ENCODE results near the gene RESP18.

The RESP18 gene

DNA sequence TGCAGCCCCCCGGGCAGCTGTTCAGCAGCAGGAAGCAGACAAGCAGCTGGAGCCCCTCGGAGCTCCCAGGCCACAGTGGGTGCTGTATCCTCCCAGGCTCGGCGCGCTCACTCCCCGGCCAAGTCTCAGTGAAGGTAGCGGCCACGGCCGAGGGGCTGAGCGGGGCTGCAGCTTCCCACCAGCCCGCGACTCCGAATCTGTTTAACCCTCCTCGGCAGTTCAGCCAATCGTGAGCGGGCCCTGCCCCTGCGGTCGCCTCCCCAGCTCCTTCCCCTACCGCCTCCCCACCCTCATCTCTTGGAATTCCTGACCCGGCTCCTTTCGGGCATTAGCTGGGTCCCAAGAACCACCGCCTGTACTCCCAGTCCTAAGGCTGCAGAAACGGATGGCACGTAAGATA lies at the start of gene RESP18:
Gene RESP18, minus strand, starts transcription at position 203 of the 400 bp plus-strand sequence.
- DNase-seq: no peak

GRCh38 chr2:219381448-219381847 lies 48.9 kb upstream of the RESP18 start:
- DNase-seq: no peak

DNA sequence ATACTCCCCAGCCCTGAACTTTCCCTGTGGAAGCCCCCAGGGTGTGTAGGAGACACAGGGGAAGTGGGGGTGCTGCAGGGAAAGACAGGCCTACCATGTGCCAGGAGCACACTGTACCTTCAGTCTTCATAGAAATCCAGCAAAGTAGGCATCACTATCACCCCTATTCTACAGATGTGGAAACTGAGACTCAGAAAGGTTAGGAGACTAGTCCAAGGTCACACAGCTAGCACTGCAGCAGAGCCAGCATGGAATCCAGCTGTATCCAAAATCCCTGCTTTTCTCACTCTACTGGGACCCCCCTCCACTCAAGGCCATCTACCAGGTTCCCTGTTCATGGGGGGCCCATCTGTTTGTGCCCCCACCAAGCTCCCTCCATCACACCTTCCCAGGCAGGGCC lies 48.4 kb upstream of the RESP18 start:
- DNase-seq: no peak

DNA sequence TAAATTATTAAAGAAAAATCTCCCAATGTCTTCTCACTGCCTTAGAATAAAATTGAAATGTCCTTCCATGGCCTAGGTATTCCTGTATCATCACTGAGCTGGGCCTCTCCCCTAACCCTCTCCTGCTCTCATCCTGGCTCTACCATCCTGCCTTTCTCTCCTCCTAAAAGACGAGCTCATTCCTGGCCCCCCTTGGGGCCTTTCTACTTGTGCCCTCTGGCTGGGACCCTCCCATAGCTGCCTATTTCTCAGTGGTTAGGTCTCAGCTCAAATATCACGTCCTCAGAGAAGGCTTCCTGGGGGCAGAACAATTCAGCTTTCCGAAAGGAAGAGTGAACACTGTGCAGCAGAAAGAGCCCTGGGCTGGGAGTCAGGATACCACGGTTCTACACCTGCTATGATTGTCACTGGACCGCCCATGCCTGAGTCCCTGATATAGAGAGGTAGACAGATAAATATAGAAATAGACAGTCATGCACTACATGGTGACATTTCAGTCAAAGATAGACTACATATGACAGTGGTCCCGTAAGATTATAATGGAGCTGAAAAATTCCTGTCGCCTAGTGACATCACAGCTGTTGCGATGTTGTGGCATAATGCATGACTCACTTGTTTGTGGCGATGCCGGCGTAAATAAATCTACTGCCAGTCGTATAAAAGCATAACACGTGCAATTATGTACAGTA lies 45.8 kb upstream of the RESP18 start:
- DNase-seq: no peak

DNA sequence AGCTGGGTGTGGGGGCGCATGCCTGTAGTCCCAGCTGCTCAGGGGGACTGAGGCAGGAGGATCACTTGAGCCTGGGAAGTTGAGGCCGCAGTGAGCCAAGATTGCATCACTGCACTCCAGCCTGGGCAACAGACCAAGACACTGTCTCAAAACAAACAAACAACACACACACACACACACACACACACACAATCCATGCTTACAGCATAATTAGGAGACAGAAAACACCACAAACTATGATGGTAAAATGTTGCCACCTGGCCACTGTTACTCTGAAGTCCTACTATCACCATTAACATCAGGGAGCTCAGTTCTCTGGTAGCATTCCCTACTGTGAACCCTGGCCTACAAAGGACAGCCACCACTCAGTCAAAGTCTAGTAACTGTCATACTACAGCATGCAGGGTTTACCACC lies 36.9 kb upstream of the RESP18 start:
- no peak for DNase-seq

- no peak for DNase-seq
Observed at GRCh38 chr2:219368690-219369191, 36.2 kb upstream of the RESP18 start.

DNA sequence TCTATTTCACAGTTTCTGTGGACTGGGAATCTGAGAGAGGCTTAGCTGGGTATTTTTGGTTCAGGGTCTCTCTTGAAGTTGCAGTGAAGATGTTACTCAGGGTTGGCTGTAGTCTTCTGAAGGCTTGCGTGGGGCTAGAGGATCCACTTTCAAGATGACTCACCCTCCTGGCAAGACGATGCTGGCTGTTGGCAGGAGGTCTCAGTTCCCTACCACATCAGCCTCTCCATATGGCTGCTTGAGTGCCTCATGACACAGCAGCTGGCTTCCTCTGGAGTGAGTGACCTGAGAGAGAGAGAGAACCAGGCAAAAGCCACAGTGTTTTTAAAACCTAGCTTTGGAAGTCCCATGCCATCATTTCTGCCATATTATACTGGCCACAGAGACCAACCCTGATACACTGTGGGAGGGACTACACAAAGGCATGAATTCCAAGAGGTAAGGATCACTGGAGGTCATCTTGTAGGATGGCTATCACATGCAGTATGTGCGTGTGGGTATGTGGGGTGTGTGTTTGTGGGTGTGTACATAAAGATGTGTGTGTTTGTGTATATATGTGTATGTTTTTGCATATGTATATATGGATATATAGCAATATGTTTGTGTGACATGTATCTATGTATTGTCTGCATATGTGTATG lies 30.1 kb upstream of the RESP18 start:
- DNase-seq: no peak

DNA sequence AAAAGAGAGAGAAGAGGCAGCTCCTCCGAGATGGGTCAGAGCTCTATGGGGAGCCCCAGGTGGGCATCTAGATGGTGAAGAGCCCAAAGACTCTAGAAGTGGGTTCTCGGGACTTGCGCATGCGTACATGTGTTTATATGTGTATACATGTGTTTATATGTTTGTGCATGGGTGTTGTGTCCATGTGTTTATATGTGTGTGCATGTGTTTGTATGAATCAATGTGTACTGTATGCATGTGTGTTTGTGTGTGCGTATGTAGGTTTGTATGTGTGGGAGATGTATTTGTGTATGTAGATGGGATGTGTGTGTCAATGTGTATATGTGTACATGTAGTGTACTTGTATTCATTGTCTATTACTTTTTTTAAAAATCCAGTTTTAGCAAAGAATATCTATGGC lies 29.5 kb upstream of the RESP18 start:
- no peak for DNase-seq

DNA sequence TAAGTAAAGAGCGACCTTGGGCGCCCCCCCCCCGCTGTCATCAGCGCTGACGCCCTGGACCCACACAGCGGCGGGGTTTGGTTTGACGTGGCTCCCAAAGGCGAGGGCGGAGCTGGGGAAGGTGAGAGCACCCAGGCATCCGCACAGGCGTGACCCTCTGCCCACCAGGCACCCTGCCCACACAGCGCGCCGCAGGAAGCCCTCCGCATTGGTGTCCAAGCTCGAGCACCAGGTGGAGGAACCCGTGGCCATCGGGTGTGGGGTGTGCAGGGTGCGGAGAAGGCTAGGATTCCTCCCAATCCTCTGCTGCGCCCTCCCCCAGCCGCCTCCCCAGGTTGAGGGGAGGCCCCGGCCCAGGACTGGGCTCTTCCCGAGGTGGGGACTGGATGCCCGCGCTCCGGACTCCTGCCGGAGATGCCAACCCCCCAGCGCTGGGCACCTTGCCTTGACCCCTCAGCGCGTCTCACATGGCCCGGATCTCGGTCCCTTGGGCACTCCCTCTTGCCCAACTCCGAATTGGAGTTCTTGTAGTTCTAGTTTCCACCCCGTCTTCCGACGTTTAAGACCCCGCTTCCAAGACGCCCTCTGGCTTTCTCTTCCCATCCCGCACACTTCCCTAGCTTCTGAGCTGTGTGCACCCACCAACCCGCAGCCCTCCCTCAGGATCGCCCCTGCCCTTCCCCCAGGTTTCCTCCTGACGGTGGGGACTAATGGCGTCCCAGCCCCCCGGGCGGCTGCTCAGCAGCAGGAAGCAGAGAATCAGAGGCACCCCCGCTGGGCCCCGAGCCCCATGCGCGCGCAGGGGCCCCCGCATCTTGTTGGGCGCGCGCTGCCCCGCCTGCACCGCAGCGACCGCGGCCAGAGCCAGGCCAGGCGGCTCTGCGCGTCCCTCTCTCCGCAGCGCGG lies 25.9 kb upstream of the RESP18 start:
- no peak for DNase-seq

- no peak for DNase-seq
Observed at GRCh38 chr2:219356834-219357233, 24.3 kb upstream of the RESP18 start.

DNA sequence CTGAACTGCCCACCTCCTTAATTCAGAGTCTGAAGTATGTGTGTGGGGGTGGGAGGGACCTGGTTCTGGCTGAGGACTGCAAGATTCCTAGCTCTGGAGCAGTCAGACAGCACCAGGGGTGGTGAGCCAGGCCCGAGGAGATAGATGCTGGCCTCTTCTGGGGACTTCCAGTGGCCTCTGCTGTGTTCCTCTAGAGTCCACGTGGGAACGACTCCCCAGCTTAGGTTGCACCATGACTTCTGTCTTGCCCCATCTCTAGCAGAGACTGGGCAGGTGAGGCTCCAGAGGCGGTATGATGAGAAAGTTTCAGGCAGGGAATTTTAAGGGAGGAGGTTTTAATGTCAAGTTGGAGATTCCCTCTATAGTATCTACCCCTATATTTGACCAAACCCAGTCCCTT lies 22.0 kb upstream of the RESP18 start:
- no peak for DNase-seq

DNA sequence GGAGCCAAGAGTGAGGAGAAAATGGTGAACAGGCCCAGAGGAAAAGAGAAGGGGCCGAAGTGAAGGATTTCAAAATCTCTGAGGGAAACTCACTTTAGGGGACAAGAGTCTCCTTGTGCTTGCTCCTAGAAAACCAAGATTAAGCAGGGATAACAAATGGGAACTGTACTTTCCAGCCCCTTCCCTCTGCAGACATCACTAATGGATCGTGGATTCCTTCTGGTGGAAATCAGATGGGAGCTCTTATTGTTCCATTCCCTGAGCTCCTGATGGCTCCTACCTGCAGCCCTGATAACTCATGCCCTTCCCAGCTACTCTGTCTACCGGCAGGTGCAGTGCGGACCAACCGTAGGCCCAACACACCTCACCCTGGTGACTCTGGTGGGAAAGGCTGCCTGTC lies 20.6 kb upstream of the RESP18 start:
- DNase-seq: no peak

GRCh38 chr2:219352448-219353023 lies 20.0 kb upstream of the RESP18 start:
- DNase-seq: peak in 3 of 4 experiments; percentile 42 to 48 (median 47)

GRCh38 chr2:219350710-219351221 lies 18.2 kb upstream of the RESP18 start:
- DNase-seq: no peak

DNA sequence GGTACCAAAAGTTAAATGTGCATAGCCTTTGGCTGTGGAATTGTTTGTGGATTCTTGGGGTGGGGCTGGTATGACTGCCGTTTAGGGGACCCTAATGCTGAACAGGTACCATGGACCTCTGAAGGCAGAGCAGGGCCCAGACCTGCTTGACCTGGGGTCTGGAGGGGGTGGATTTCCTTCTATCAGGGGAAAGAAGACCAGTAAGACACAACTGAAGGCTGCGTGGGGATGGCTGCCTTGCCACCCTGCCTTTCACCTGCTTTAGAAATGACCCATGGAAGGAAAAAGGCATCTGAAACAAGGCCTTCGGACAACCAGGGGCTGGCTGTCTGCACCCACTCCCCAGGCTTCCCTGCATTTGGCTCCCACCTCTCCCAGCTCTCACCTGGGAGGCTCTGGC lies 17.7 kb upstream of the RESP18 start:
- DNase-seq: no peak

- no peak for DNase-seq
Observed at GRCh38 chr2:219344751-219345430, 12.3 kb upstream of the RESP18 start.

GRCh38 chr2:219335373-219335786 lies 2.8 kb upstream of the RESP18 start:
- DNase-seq: no peak

DNA sequence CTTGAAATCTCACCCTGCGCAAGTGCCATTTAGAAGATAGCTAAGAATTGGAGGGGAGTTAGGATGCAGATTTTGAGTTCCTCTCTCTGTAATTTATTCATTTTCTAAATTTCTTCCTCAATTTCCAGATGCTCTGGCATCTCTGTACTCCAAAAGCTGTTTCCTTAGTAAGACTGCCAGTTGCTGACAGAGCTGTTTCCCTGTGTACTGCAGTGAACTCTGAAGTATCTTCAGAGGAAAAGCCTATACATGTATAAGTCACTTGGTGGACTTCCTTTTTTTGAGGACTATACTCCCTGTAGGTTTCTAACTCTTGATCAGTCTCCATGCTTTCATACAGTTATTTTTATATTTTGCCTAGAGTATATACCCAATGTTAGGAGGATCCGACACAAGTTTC lies 1.5 kb upstream of the RESP18 start:
- no peak for DNase-seq

GRCh38 chr2:219331560-219332213 lies 857 bp downstream of the RESP18 start:
- DNase-seq: no peak

GRCh38 chr2:219327719-219328118 lies 4.8 kb downstream of the RESP18 start:
- no peak for DNase-seq

DNA sequence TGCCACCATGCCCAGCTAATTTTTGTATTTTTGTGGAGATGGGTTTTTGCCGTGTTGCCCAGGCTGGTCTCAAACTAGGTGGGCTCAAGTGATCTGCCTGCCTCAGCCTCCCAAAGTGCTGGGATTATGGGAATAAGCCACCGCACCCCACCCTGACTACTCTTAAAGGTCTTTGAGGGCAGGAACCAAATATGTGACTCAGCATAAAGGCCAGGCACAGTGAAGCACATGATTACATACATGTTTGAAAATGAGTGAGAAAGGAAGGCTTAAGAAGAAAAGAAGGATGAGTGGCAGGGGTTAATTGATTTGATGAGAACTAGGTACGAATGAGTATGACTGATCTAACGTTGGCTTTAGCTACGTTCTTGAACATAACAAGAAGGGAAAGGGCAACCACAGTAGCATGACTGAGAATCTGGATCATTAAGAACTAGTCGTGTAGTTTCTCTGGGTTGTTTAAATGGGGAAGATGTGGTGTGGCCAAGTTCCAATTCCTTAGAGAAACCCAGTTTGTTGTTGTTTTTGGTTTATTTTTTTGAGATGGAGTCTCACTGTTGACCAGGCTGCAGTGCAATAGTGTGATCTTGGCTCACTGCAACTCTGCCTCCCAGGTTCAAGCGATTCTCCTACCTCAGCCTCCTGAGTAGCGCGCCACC lies 6.8 kb downstream of the RESP18 start:
- DNase-seq: no peak

Measured in activated naive CD4-positive, alpha-beta T cell (primary cell).